GM21381 (cell line): Measurements from ENCODE around the gene IQSEC1.

Source experiments
- ATAC-seq: cut with Tn5 transposase; IDR thresholded peaks from one replicate; pipeline ENCODE4 v1.9.1; 2021; ENCODE audit warnings: mild to moderate bottlenecking, moderate library complexity; ENCODE audit not compliant: unreplicated experiment

Gene IQSEC1

GRCh38 chr3:12921736-12922135, 151.5 kb downstream of the IQSEC1 start:
- ATAC-seq = no peak

GRCh38 chr3:12920967-12921366, 152.3 kb downstream of the IQSEC1 start:
- ATAC-seq = no peak

DNA sequence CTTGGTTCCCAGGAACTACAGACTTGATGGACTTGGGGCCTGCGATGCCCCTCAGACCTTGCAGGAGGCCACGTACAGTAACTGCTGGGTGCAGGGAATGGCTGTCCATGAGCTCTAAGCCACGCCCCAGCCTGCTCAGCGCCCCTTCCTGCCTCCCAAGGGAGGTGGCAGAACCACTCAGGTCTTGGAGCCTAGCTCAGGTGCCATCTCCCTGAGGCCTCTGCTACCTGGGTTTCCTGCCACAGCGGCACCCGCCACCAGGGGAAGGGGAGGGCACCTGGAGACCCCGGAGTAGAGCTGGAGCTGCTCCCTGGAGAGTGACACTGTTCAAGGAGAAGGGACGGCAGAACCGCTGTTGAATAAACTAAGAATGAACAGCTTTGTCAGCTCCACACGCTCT, 154.0 kb downstream of the IQSEC1 start:
- ATAC-seq = no peak

GRCh38 chr3:12918231-12918630, 155.0 kb downstream of the IQSEC1 start:
- no peak for ATAC-seq

- ATAC-seq = no peak
Measured at GRCh38 chr3:12916159-12916558, 157.1 kb downstream of the IQSEC1 start.

GRCh38 chr3:12914088-12914487, 159.1 kb downstream of the IQSEC1 start:
- no peak for ATAC-seq

GRCh38 chr3:12911881-12912415, 161.3 kb downstream of the IQSEC1 start:
- ATAC-seq = no peak

DNA sequence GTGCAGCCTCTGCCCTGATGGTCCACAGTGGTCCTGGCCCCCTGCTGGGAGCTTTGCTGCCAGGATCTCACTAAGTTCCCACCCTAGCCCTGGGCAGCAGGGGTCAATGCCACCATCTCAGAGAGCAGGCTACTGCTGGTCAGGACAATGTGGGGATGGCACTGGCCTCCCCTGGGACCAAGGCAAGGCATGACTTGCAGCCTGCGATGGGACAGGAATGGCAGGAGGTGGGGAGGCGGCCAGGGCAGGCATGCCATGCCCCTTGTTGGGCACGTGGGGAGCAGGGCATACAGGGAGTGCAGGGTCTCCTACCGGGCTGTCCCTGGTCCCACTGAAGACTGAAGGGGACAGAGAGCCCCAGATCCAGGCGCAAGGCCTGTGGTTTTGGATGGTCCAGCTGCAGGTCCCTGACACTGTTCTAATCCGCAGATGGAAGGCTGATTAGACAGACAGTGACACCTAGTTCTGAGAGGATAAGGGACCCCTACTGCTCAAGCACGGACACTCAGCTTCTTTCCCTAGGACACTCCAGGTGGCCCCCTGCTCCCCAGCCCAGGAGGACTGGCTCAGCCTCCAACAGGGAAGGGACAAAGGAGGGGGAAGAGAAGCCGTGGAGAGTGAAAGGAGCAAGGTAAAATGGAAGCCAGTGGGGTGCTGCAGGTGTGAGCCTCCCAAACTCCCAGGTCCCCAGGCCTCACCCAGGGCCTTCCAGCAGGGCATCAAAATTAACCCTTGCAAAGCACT, 162.7 kb downstream of the IQSEC1 start:
- ATAC-seq = no peak

DNA sequence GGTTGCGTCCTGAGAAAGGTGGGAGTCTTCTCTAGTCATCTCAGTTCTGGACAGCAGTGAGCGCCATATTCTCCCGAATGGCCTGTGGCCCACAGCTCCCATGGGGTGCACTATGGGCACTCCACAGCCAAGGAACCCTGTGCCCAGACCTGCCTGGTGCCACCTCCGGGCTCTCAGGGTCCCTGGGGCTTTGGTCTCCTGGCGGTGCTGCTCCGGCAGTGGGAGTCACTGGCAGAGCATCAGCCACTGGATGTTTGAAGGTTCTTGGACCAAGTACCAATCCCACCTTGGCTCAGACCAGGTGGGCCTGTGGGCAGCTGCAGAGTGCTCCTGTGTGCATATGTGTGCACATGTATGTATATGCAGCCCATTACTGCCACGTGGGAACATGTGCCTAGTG, 163.5 kb downstream of the IQSEC1 start:
- ATAC-seq = no peak

DNA sequence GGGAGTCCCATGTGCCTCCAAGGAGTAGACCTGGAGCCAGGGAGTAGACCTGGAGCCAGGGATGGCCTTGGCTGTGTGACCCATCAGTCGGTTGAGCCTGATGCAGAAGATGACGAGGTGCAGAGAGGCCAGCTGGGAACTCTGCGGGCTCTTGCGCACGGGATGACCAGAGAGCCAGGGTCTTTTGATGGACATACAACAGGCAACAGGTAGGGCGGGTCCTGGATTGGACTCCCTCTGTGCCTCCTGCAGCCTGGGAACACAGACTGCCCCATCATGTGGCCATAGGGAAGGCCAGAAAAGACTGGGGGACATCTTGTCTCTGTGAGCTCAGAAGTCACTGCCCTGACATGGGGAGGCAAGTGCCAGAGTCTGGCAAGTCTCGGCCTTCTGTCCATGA, 164.4 kb downstream of the IQSEC1 start:
- ATAC-seq = no peak

- ATAC-seq = no peak
Measured at GRCh38 chr3:12908136-12908730, 165.0 kb downstream of the IQSEC1 start.

GRCh38 chr3:12907729-12908128, 165.5 kb downstream of the IQSEC1 start:
- no peak for ATAC-seq

- no peak for ATAC-seq
Measured at GRCh38 chr3:12907296-12907695, 165.9 kb downstream of the IQSEC1 start.

GRCh38 chr3:12906916-12907290, 166.3 kb downstream of the IQSEC1 start:
- no peak for ATAC-seq

GRCh38 chr3:12906141-12906915, 166.9 kb downstream of the IQSEC1 start:
- ATAC-seq = no peak

DNA sequence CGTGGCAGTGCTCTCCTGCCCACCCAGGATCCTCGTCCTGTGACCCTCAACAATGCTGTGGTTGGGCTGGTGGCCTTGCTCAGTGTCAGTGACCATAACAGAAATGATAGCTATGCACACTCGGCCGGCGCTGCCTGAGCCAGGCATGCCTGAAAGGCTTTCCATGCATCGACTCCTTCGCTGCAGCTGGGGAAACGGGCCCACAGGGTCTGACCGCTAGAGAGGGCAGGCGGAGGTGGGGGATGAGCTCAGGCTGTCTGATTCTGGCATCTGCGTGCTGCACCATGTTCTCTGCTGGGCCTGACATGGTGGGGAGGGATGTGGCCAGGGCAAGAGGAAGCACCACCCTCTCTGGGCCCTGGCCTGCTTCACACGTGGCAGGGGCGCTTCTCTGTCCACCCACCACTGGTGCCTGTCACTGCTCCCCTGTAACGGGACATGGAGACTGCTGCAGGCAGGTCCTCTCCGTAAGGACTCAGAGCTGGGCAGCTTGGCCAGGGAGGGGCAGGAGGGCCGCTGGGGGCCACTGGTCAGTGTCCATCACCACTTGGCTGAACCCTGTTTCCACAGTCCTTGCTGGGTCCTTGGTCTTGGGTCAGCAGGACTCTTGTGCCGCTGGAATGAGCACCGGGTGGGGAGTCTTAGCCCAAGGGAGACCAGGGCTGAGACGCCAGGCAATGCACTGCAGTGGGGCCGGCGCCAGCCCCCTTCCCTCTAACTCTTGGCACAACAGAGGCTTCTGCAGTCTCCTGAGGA, 167.7 kb downstream of the IQSEC1 start:
- no peak for ATAC-seq

DNA sequence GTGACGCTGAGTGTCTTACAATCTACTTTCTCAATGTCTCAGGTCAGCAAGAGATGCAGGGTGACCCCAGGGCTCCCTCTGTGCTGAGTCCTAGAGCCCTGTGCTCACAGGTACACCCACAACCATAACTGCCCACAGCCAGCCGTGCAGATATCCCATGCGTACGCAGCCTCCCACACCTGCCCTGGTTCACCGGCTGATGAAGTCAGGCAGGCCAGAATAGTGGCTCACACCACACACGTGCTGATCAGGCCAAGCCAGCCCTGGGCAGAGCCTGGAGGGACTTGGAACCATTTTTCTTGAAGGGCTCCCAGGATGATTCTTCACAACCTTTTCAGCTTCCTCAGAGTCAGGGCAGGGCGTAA, 168.3 kb downstream of the IQSEC1 start:
- ATAC-seq = no peak

DNA sequence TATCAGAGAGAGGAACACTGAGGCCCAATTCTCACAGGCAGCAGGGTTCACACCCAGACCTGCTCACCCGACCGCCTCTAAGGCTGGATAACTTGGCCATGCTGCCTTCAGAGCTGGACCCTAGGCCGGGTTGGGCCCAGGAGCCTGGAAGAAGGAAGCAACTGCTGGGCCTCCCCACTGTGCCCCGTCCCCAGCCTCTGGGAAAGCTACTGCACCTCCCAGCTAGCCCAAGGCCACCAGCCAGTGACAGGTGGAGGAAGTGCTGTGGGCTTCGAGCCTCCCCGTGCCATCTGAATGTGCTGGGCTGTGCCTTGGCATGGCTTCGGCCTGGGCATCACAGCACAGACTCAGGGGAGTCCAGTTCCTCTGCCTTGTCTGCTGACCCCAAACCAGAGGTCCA, 169.3 kb downstream of the IQSEC1 start:
- no peak for ATAC-seq

DNA sequence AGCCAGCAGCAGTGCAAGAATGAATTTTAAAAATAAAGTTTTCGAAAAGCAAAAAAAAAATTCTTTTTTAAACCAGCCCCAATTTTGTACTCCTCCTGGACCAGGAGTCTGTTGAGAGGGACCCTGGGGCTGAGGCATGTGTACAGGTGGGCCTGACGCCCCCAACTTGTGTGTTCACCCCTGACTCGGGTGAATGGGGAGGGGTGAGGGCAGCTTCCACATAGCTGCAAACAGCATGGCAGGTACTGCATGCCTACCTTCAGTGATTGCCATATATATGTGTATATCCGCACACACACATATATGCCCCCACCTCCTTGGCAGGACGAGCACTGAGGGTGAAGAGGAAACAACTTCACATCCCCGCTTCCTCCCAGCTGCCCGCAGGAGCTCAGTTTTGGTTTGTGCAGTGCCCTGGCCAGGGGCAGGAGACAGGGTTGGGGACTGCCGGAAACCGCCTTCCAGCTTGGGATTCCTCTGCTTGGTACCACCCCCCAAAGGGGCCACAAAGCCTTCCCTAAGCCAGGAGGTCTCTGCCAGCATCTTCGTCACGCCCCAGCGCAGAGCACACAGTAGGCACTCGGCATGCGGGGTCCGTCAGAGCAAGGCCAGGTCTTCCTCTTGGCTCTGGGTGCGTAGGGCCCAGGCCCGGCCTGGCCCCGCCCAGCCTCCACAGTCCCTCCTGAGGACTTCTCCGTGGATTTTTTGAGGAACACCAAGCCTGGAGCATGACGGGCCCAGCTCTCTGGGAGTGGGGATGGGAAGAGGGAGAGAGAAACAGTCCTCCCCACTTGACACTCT, 170.0 kb downstream of the IQSEC1 start:
- ATAC-seq = no peak
